ENCODE measurements around the gene NRCAM.

Gene NRCAM

GRCh38 chr7:108227366-108227765 is 228.9 kb downstream of the NRCAM start:
- TF ChIP-seq CTCF (IDR thresholded peaks at IDR 0.05; ENCODE audit: low read depth, low read length) = no peak
- no peak for TF ChIP-seq EZH2phosphoT487 (IDR thresholded peaks at IDR 0.05; ENCODE audit: low read depth)
- Histone ChIP-seq H3K27ac (ENCODE audit: low read length) (no peak overlapping the region), H3K36me3 (replicated peaks; ENCODE audit: low read depth, low read length) (peaks cover 37% of the 10 kb centered on the region), H3K79me2 (ENCODE audit: low read length) (no peaks in the 10 kb centered on the region), H4K20me1 (ENCODE audit: insufficient read depth, low read length) (no peaks in the 10 kb centered on the region), H3K9ac (ENCODE audit: low read length) (no peak overlapping the region), H3K4me3 (ENCODE audit: low read length) (no peak overlapping the region), H3K4me1 (ENCODE audit: low read length) (no peaks in the 10 kb centered on the region), H3K9me3 (ENCODE audit: insufficient read depth, low read length) (no peaks in the 10 kb centered on the region), H3K27me3 (ENCODE audit: low read depth, low read length) (no peaks in the 10 kb centered on the region), H3K4me2 (ENCODE audit: low read length) (no peak overlapping the region), H2AFZ (ENCODE audit: low read depth, low read length) (no peak overlapping the region)

- TF ChIP-seq CTCF (IDR thresholded peaks at IDR 0.05; ENCODE audit: low read depth, low read length) (no peak), EZH2phosphoT487 (IDR thresholded peaks at IDR 0.05; ENCODE audit: low read depth) (no peak)
- Histone ChIP-seq H3K9ac (ENCODE audit: low read length) (no peak overlapping the region), H3K4me1 (ENCODE audit: low read length) (no peaks in the 10 kb centered on the region), H3K4me2 (ENCODE audit: low read length) (no peak overlapping the region), H3K4me3 (ENCODE audit: low read length) (no peak overlapping the region), H3K27me3 (ENCODE audit: low read depth, low read length) (no peaks in the 10 kb centered on the region), H3K9me3 (ENCODE audit: insufficient read depth, low read length) (no peaks in the 10 kb centered on the region), H3K27ac (ENCODE audit: low read length) (no peak overlapping the region), H3K79me2 (ENCODE audit: low read length) (no peaks in the 10 kb centered on the region), H3K36me3 (replicated peaks; ENCODE audit: low read depth, low read length) (peaks cover 43% of the 10 kb centered on the region), H4K20me1 (ENCODE audit: insufficient read depth, low read length) (no peaks in the 10 kb centered on the region), H2AFZ (ENCODE audit: low read depth, low read length) (no peak overlapping the region)
Observed at GRCh38 chr7:108226816-108227299, 229.4 kb downstream of the NRCAM start.

- no peaks in the 10 kb centered on the region for H4K20me1 ChIP-seq (ENCODE audit: insufficient read depth, low read length)
- H3K4me2 ChIP-seq (ENCODE audit: low read length) = no peak overlapping the region
- no peak overlapping the region for H2AFZ ChIP-seq (ENCODE audit: low read depth, low read length)
- H3K36me3 ChIP-seq (replicated peaks; ENCODE audit: low read depth, low read length) = peaks cover 44% of the 10 kb centered on the region
- no peaks in the 10 kb centered on the region for H3K9me3 ChIP-seq (ENCODE audit: insufficient read depth, low read length)
- H3K4me1 ChIP-seq (ENCODE audit: low read length) = no peaks in the 10 kb centered on the region
- H3K4me3 ChIP-seq (ENCODE audit: low read length) = no peak overlapping the region
- H3K27ac ChIP-seq (ENCODE audit: low read length) = no peak overlapping the region
- TF ChIP-seq EZH2phosphoT487 (IDR thresholded peaks at IDR 0.05; ENCODE audit: low read depth) (no peak), CTCF (IDR thresholded peaks at IDR 0.05; ENCODE audit: low read depth, low read length) (no peak)
- no peaks in the 10 kb centered on the region for H3K79me2 ChIP-seq (ENCODE audit: low read length)
- no peaks in the 10 kb centered on the region for H3K27me3 ChIP-seq (ENCODE audit: low read depth, low read length)
- no peak overlapping the region for H3K9ac ChIP-seq (ENCODE audit: low read length)
Observed at GRCh38 chr7:108225531-108226181, 230.6 kb downstream of the NRCAM start.

- H3K4me3 ChIP-seq (ENCODE audit: low read length) = no peak overlapping the region
- H3K27me3 ChIP-seq (ENCODE audit: low read depth, low read length) = no peaks in the 10 kb centered on the region
- no peaks in the 10 kb centered on the region for H3K79me2 ChIP-seq (ENCODE audit: low read length)
- H3K4me1 ChIP-seq (ENCODE audit: low read length) = no peaks in the 10 kb centered on the region
- no peaks in the 10 kb centered on the region for H3K9me3 ChIP-seq (ENCODE audit: insufficient read depth, low read length)
- no peak overlapping the region for H3K27ac ChIP-seq (ENCODE audit: low read length)
- H4K20me1 ChIP-seq (ENCODE audit: insufficient read depth, low read length) = no peaks in the 10 kb centered on the region
- no peak overlapping the region for H2AFZ ChIP-seq (ENCODE audit: low read depth, low read length)
- no peak overlapping the region for H3K4me2 ChIP-seq (ENCODE audit: low read length)
- no peak overlapping the region for H3K9ac ChIP-seq (ENCODE audit: low read length)
- TF ChIP-seq CTCF (IDR thresholded peaks at IDR 0.05; ENCODE audit: low read depth, low read length) (no peak), EZH2phosphoT487 (IDR thresholded peaks at IDR 0.05; ENCODE audit: low read depth) (no peak)
- H3K36me3 ChIP-seq (replicated peaks; ENCODE audit: low read depth, low read length) = peaks cover 33% of the 10 kb centered on the region
Observed at GRCh38 chr7:108224387-108224786, 231.8 kb downstream of the NRCAM start.

Measured in OCI-LY3 (cell line).